Pancreas (tissue), 10 donors: ENCODE results near the gene PARD3B. TPM values are rescaled to one million over a fixed set of nuclear protein-coding genes. Genes with fewer than 3 reads are reported as not detected.

ENCODE experiments used
- ATAC-seq, 4 donors: fragments of 200-7000 bp; cut with Tn5 transposase; one replicate each; pipeline versions ENCODE4 v1.8.0 to v1.9.1; 2020; ENCODE audit warnings: mild to moderate bottlenecking in 4 of 4, moderate library complexity in 4 of 4
- DNase-seq, 6 donors: peaks; one replicate each; pipeline ENCODE4 v3.0.0-alpha.2; 2020
- FAIRE-seq: peaks from 2 replicates; lab custom pipeline; 2012; peaks lifted over from hg19 to GRCh38; lab: Jason Lieb, UNC
- H3K27ac ChIP-seq, 4 donors: fragments of 200-600 bp; sonication (generic); 1 replicate in 3 of 4; 2 replicates in 1 of 4; pipeline versions ENCODE4 v1.5.0 to v1.8.0; 2020
- H3K27me3 ChIP-seq, 4 donors: fragments of 200-600 bp; one replicate each; pipeline ENCODE4 v1.8.0; 2021
- H3K36me3 ChIP-seq, 3 donors: fragments of 200-600 bp; sonication (generic) in 1 of 3; one replicate each; pipeline versions ENCODE4 v1.5.0 to v1.8.0; 2020 to 2021
- H3K4me1 ChIP-seq, 3 donors: fragments of 200-600 bp; one replicate each; pipeline ENCODE4 v1.8.0; 2021
- H3K4me3 ChIP-seq, 4 donors: fragments of 200-600 bp; sonication (generic) in 2 of 4; one replicate each; pipeline versions ENCODE4 v1.5.0 to v1.8.0; 2020 to 2021
- H3K9me3 ChIP-seq, 4 donors: fragments of 200-600 bp; one replicate each; pipeline ENCODE4 v1.8.0; 2021
- WGBS, 2 donors: extraction: QIAGEN DNeasy Blood & Tissue Kit; methylation state at CpG; one replicate each; pipeline ENCODE4 v1.1.7; 2013; 5-methylcytosine and 5-hydroxymethylcytosine counted together
- intact Hi-C, 3 donors: fragments of 100-400 bp; cut with DNase I; formaldehyde crosslinking; loops; one replicate each; pipeline versions ENCODE4 v1.11.1 to v1.14.2; 2022
- polyA plus RNA-seq, 2 donors: library from polyadenylated mRNA; stranded (reverse); fragments of 200-250 nt; gene quantifications; one replicate each; pipeline ENCODE4 v1.2.3, GENCODE V29; 2013
- total RNA-seq, 6 donors: library from RNA; stranded (reverse); fragmentation: NEBNext Ultra II Directional in 4 of 6; extraction: Animal tissue kit (Norgen Biotek cat#: 25700) in 4 of 6; gene quantifications; one replicate each; pipeline versions ENCODE4 v1.2.1 to v1.2.4, GENCODE V29; 2021 to 2023
- TF ChIP-seq, protein P1 (sequence below), 4 donors: fragments of 200-600 bp; sonication (generic) in 3 of 4; IDR thresholded peaks; one replicate each; pipeline versions ENCODE4 v1.5.0 to v1.8.0; 2021; ENCODE audit warnings: antibody characterized with exemption in 4 of 4
- donor health status: healthy with polysubstance abuse.
- donor health status: DM: no; HTN: no; CAD: no; lungs with moderate emphysema.
- donor health status: DM: no; HTN: no; CAD: no.
- donor health status: control.
- donor health status: control.
- donor health status: Bipolar disorder and iron deficiency.
- donor health status: DM: yes; HTN: yes; CAD: no.
- donor health status: DM: no; HTN: no; CAD: no.
- donor health status: DM: no; HTN: no; CAD: no.
- donor health status: DM: yes; HTN: yes; CAD: no.

Gene PARD3B
- total and polyA plus RNA-seq, 8 donors: 2.8 to 21.5 (median 12.7) TPM

GRCh38 chr2:204604061-204604460, 58.8 kb downstream of the PARD3B start:
- FAIRE-seq (no peak), ATAC-seq (no peak), DNase-seq (no peak)
- no peak overlapping the region for H3K27ac ChIP-seq
- intact Hi-C loops: no loop called here
- H3K4me3 ChIP-seq: no peak overlapping the region
- H3K36me3 ChIP-seq: no peaks in the 10 kb centered on the region
- no peaks in the 10 kb centered on the region for H3K27me3 ChIP-seq
- WGBS, 2 donors: 55 to 74% methylated on average over 2 of the region's 2 CpGs
- peaks cover 0 to 5% (median 4%) of the 10 kb centered on the region in 3 donors for H3K4me1 ChIP-seq
- TF ChIP-seq, protein P1, sequence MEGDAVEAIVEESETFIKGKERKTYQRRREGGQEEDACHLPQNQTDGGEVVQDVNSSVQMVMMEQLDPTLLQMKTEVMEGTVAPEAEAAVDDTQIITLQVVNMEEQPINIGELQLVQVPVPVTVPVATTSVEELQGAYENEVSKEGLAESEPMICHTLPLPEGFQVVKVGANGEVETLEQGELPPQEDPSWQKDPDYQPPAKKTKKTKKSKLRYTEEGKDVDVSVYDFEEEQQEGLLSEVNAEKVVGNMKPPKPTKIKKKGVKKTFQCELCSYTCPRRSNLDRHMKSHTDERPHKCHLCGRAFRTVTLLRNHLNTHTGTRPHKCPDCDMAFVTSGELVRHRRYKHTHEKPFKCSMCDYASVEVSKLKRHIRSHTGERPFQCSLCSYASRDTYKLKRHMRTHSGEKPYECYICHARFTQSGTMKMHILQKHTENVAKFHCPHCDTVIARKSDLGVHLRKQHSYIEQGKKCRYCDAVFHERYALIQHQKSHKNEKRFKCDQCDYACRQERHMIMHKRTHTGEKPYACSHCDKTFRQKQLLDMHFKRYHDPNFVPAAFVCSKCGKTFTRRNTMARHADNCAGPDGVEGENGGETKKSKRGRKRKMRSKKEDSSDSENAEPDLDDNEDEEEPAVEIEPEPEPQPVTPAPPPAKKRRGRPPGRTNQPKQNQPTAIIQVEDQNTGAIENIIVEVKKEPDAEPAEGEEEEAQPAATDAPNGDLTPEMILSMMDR (IDR thresholded peaks at IDR 0.05): no peak
- H3K9me3 ChIP-seq: no peaks in the 10 kb centered on the region

GRCh38 chr2:204608237-204608939, 63.1 kb downstream of the PARD3B start:
- H3K36me3 ChIP-seq: no peaks in the 10 kb centered on the region
- FAIRE-seq (no peak), ATAC-seq (peak in 3 of 4 donors; percentile 11 to 40 (median 22)), DNase-seq (no peak)
- no peak overlapping the region for H3K27ac ChIP-seq
- no peaks in the 10 kb centered on the region for H3K9me3 ChIP-seq
- intact Hi-C loops: no loop called here
- no peak overlapping the region for H3K4me3 ChIP-seq
- WGBS, 2 donors: 60 to 71% methylated on average over 2 of the region's 2 CpGs
- H3K27me3 ChIP-seq: no peaks in the 10 kb centered on the region
- peaks cover 0 to 31% (median 25%) of the 10 kb centered on the region in 3 donors for H3K4me1 ChIP-seq
- TF ChIP-seq, protein P1 (IDR thresholded peaks at IDR 0.05): no peak

- 17 to 19% methylated on average over 5 of the region's 5 CpGs for WGBS, 2 donors
- H3K27ac ChIP-seq: peak overlapping the region in 3 of 4 donors; percentile 10 to 30 (median 18)
Measured at GRCh38 chr2:204611017-204611631, 65.8 kb downstream of the PARD3B start.

GRCh38 chr2:204611764-204612163, 66.5 kb downstream of the PARD3B start:
- Histone ChIP-seq H3K9me3 (no peaks in the 10 kb centered on the region), H3K4me1 (peaks cover 0 to 30% (median 27%) of the 10 kb centered on the region in 3 donors), H3K27me3 (no peaks in the 10 kb centered on the region), H3K36me3 (no peaks in the 10 kb centered on the region), H3K4me3 (no peak overlapping the region), H3K27ac (peak overlapping the region in 1 of 4 donors; percentile 18)
- intact Hi-C loops: no loop called here
- no peak for DNase-seq
- 83 to 90% methylated on average over 2 of the region's 2 CpGs for WGBS, 2 donors
- TF ChIP-seq, protein P1 (IDR thresholded peaks at IDR 0.05): no peak
- no peak for FAIRE-seq
- peak in 1 of 4 donors; percentile 11 for ATAC-seq

More at GRCh38 chr2:204611017-204611631, 65.8 kb downstream of the PARD3B start:
- TF ChIP-seq, protein P1 (IDR thresholded peaks at IDR 0.05): no peak
- Histone ChIP-seq H3K4me1 (peaks cover 0 to 30% (median 27%) of the 10 kb centered on the region in 3 donors), H3K36me3 (no peaks in the 10 kb centered on the region), H3K9me3 (no peaks in the 10 kb centered on the region), H3K4me3 (no peak overlapping the region), H3K27me3 (no peaks in the 10 kb centered on the region)
- DNase-seq (no peak), ATAC-seq (peak; percentile 47 to 81 (median 66)), FAIRE-seq (peak; percentile 67)
- intact Hi-C loops: no loop called here
